Stimulated activated memory B cell treated with anti-CD40 and anti-IgM and Interleukin-4, amounts not matched to agents 10 μg/mL and 1 μg/mL and 100 μg/mL, for 72 hours (primary cell): Measurements from ENCODE around the gene ALKBH8.
A peak's percentile ranks its signal among the peaks of the same experiment; 100 is the strongest.
"Not testable (repeated sequence)": the region's sequence is repeated elsewhere in the genome, so short reads cannot be mapped to it uniquely, and the experiment has no call there.

Source experiments
- ATAC-seq: fragments of 150-1000 bp; cut with Tn5 transposase; 2 replicates; pipeline ENCODE4 v1.10.0; 2021
- H3K27ac Mint-ChIP-seq: one replicate; pipeline ENCODE4 v1.8.0; 2022; ENCODE audit warnings: mild to moderate bottlenecking, mixed read lengths
- H3K27me3 Mint-ChIP-seq: one replicate; pipeline ENCODE4 v1.8.0; 2022; ENCODE audit warnings: mixed read lengths
- H3K36me3 Mint-ChIP-seq: one replicate; pipeline ENCODE4 v1.8.0; 2022; ENCODE audit warnings: mixed read lengths
- H3K4me1 Mint-ChIP-seq: one replicate; pipeline ENCODE4 v1.8.0; 2022; ENCODE audit warnings: mixed read lengths
- H3K4me3 Mint-ChIP-seq: one replicate; pipeline ENCODE4 v1.8.0; 2022; ENCODE audit warnings: mild to moderate bottlenecking, moderate library complexity, mixed read lengths
- H3K9me3 Mint-ChIP-seq: one replicate; pipeline ENCODE4 v1.8.0; 2022; ENCODE audit warnings: mixed read lengths

Gene ALKBH8

GRCh38 chr11:107497371-107497770, 68.2 kb downstream of the ALKBH8 start:
- ATAC-seq, H3K27ac Mint-ChIP-seq, H3K4me1 Mint-ChIP-seq, H3K27me3 Mint-ChIP-seq, H3K4me3 Mint-ChIP-seq: not testable (repeated sequence)
- Mint-ChIP-seq H3K9me3 (peaks cover 12% of the 10 kb centered on the region), H3K36me3 (peaks cover 19% of the 10 kb centered on the region)

- Mint-ChIP-seq H3K9me3 (peaks cover 4% of the 10 kb centered on the region), H3K27me3 (no peaks in the 10 kb centered on the region), H3K4me3 (no peak overlapping the region), H3K27ac (no peak overlapping the region), H3K36me3 (peaks cover 5% of the 10 kb centered on the region), H3K4me1 (no peaks in the 10 kb centered on the region)
- no peak for ATAC-seq
Observed at GRCh38 chr11:107496011-107496410, 69.5 kb downstream of the ALKBH8 start.

GRCh38 chr11:107494055-107494454, 71.5 kb downstream of the ALKBH8 start:
- Mint-ChIP-seq H3K27ac (no peak overlapping the region), H3K36me3 (peaks cover 4% of the 10 kb centered on the region), H3K4me3 (no peak overlapping the region), H3K4me1 (no peaks in the 10 kb centered on the region), H3K27me3 (no peaks in the 10 kb centered on the region), H3K9me3 (peaks cover 4% of the 10 kb centered on the region)
- no peak for ATAC-seq

GRCh38 chr11:107493117-107493516, 72.4 kb downstream of the ALKBH8 start:
- Mint-ChIP-seq H3K27ac (no peak overlapping the region), H3K9me3 (peaks cover 6% of the 10 kb centered on the region), H3K4me1 (no peaks in the 10 kb centered on the region), H3K4me3 (no peak overlapping the region), H3K27me3 (no peaks in the 10 kb centered on the region), H3K36me3 (peaks cover 4% of the 10 kb centered on the region)
- no peak for ATAC-seq

- Mint-ChIP-seq H3K4me3 (no peak overlapping the region), H3K9me3 (peaks cover 2% of the 10 kb centered on the region), H3K27ac (no peak overlapping the region), H3K36me3 (no peaks in the 10 kb centered on the region), H3K27me3 (no peaks in the 10 kb centered on the region), H3K4me1 (no peaks in the 10 kb centered on the region)
- ATAC-seq = no peak
Observed at GRCh38 chr11:107490836-107491235, 74.7 kb downstream of the ALKBH8 start.

- no peaks in the 10 kb centered on the region for H3K4me1 Mint-ChIP-seq
- H3K9me3 Mint-ChIP-seq = no peaks in the 10 kb centered on the region
- no peak overlapping the region for H3K27ac Mint-ChIP-seq
- H3K36me3 Mint-ChIP-seq = no peaks in the 10 kb centered on the region
- peaks cover 18% of the 10 kb centered on the region for H3K27me3 Mint-ChIP-seq
- no peak for ATAC-seq
- H3K4me3 Mint-ChIP-seq = no peak overlapping the region
Observed at GRCh38 chr11:107482234-107482633, 83.3 kb downstream of the ALKBH8 start.

- Mint-ChIP-seq H3K27me3 (peaks cover 42% of the 10 kb centered on the region), H3K27ac (no peak overlapping the region), H3K36me3 (no peaks in the 10 kb centered on the region), H3K9me3 (no peaks in the 10 kb centered on the region), H3K4me3 (no peak overlapping the region), H3K4me1 (no peaks in the 10 kb centered on the region)
- ATAC-seq = no peak
Observed at GRCh38 chr11:107478922-107479321, 86.6 kb downstream of the ALKBH8 start.

GRCh38 chr11:107477820-107478219, 87.7 kb downstream of the ALKBH8 start:
- H3K4me3 Mint-ChIP-seq = no peak overlapping the region
- H3K9me3 Mint-ChIP-seq = no peaks in the 10 kb centered on the region
- peaks cover 47% of the 10 kb centered on the region for H3K27me3 Mint-ChIP-seq
- H3K27ac Mint-ChIP-seq = no peak overlapping the region
- H3K4me1 Mint-ChIP-seq = no peaks in the 10 kb centered on the region
- no peaks in the 10 kb centered on the region for H3K36me3 Mint-ChIP-seq
- ATAC-seq = no peak

- peaks cover 63% of the 10 kb centered on the region for H3K27me3 Mint-ChIP-seq
Observed at GRCh38 chr11:107473792-107474191, 91.7 kb downstream of the ALKBH8 start.

GRCh38 chr11:107472966-107473365, 92.6 kb downstream of the ALKBH8 start:
- H3K27me3 Mint-ChIP-seq = peaks cover 70% of the 10 kb centered on the region
- no peaks in the 10 kb centered on the region for H3K36me3 Mint-ChIP-seq
- no peak for ATAC-seq
- H3K27ac Mint-ChIP-seq = no peak overlapping the region
- no peaks in the 10 kb centered on the region for H3K4me1 Mint-ChIP-seq
- H3K4me3 Mint-ChIP-seq = no peak overlapping the region
- no peaks in the 10 kb centered on the region for H3K9me3 Mint-ChIP-seq

More at GRCh38 chr11:107473792-107474191, 91.7 kb downstream of the ALKBH8 start:
- H3K9me3 Mint-ChIP-seq = no peaks in the 10 kb centered on the region
- H3K4me3 Mint-ChIP-seq = no peak overlapping the region
- H3K36me3 Mint-ChIP-seq = no peaks in the 10 kb centered on the region
- ATAC-seq = no peak
- H3K4me1 Mint-ChIP-seq = no peaks in the 10 kb centered on the region
- no peak overlapping the region for H3K27ac Mint-ChIP-seq

GRCh38 chr11:107468596-107468995, 96.9 kb downstream of the ALKBH8 start:
- no peak overlapping the region for H3K27ac Mint-ChIP-seq
- H3K36me3 Mint-ChIP-seq = peaks cover 4% of the 10 kb centered on the region
- H3K9me3 Mint-ChIP-seq = peaks cover 7% of the 10 kb centered on the region
- H3K4me3 Mint-ChIP-seq = no peak overlapping the region
- H3K4me1 Mint-ChIP-seq = no peaks in the 10 kb centered on the region
- ATAC-seq = no peak
- H3K27me3 Mint-ChIP-seq = peaks cover 55% of the 10 kb centered on the region

- ATAC-seq = no peak
- no peak overlapping the region for H3K27ac Mint-ChIP-seq
- H3K36me3 Mint-ChIP-seq = peaks cover 6% of the 10 kb centered on the region
- H3K9me3 Mint-ChIP-seq = peaks cover 11% of the 10 kb centered on the region
- no peak overlapping the region for H3K4me3 Mint-ChIP-seq
- H3K4me1 Mint-ChIP-seq = no peaks in the 10 kb centered on the region
- peaks cover 49% of the 10 kb centered on the region for H3K27me3 Mint-ChIP-seq
Observed at GRCh38 chr11:107467696-107468095, 97.8 kb downstream of the ALKBH8 start.

- H3K27ac Mint-ChIP-seq, H3K36me3 Mint-ChIP-seq, H3K4me1 Mint-ChIP-seq, ATAC-seq, H3K4me3 Mint-ChIP-seq: not testable (repeated sequence)
- Mint-ChIP-seq H3K27me3 (peaks cover 36% of the 10 kb centered on the region), H3K9me3 (peaks cover 11% of the 10 kb centered on the region)
Observed at GRCh38 chr11:107466275-107466866, 99.2 kb downstream of the ALKBH8 start.

GRCh38 chr11:107457558-107458271, 107.8 kb downstream of the ALKBH8 start, which contains the start of gene CWF19L2:
Gene CWF19L2 (minus strand): TSS chr11:107457825. CDS start chr11:107457816, 9 bp downstream.
- Mint-ChIP-seq H3K9me3 (no peaks in the 10 kb centered on the region), H3K4me1 (peaks cover 30% of the 10 kb centered on the region), H3K27ac (peak within 1 kb of the TSS; percentile 89), H3K36me3 (peaks cover 12% of the 10 kb centered on the region), H3K27me3 (no peaks in the 10 kb centered on the region), H3K4me3 (peak within 1 kb of the TSS; percentile 88)
- ATAC-seq = peak; percentile 98

- H3K27me3 Mint-ChIP-seq = no peaks in the 10 kb centered on the region
- peaks cover 16% of the 10 kb centered on the region for H3K36me3 Mint-ChIP-seq
- H3K27ac Mint-ChIP-seq = peak overlapping the region; percentile 89
- no peaks in the 10 kb centered on the region for H3K9me3 Mint-ChIP-seq
- H3K4me1 Mint-ChIP-seq = peaks cover 33% of the 10 kb centered on the region
- ATAC-seq = peak; percentile 55
- peak overlapping the region; percentile 88 for H3K4me3 Mint-ChIP-seq
Observed at GRCh38 chr11:107457205-107457557, 108.4 kb downstream of the ALKBH8 start.
